NB4 (cell line): ENCODE measurements around the gene COL1A1.

Experiments used
- CTCF ChIP-seq: IDR thresholded peaks from one replicate; pipeline ENCODE4 v1.5.1; 2012; ENCODE audit warnings: low read depth, low read length
- POLR2A ChIP-seq: IDR thresholded peaks from 2 replicates; pipeline ENCODE4 v1.6.1; 2011; ENCODE audit warnings: mild to moderate bottlenecking; ENCODE audit not compliant: insufficient read length; ENCODE audit errors: extremely low read depth

GRCh38 chr17:50154604-50155003, 46.8 kb downstream of the COL1A1 start:
- TF ChIP-seq CTCF (no peak), POLR2A (no peak)
